ENCODE data around the gene EFCAB11. TPM values are rescaled to one million over a fixed set of nuclear protein-coding genes. Genes with fewer than 3 reads are reported as not detected.

EFCAB11 gene
- total and polyA plus RNA-seq, 2 experiments from 2014 or later: 7.2 to 10.8 TPM

GRCh38 chr14:89915114-89915878 lies 39.2 kb downstream of the EFCAB11 start:
- TF ChIP-seq CTCF (IDR thresholded peaks at IDR 0.05; ENCODE audit: poor library complexity) (peak; percentile 90), EZH2 (IDR thresholded peaks at IDR 0.05; ENCODE audit: borderline replicate concordance) (no peak)
- H2AFZ ChIP-seq: no peak overlapping the region
- peaks cover 22% of the 10 kb centered on the region for H3K4me1 ChIP-seq (ENCODE audit: insufficient read depth)
- no peaks in the 10 kb centered on the region for H3K27me3 ChIP-seq
- no peaks in the 10 kb centered on the region for H3K79me2 ChIP-seq
- H3K36me3 ChIP-seq (replicated peaks; ENCODE audit: insufficient read depth, low read depth): no peaks in the 10 kb centered on the region
- H3K4me3 ChIP-seq: no peak overlapping the region
- peak; percentile 82 for DNase-seq (ENCODE audit: low spot score)
- no peak overlapping the region for H3K27ac ChIP-seq
- WGBS (ENCODE audit: low lambda C conversion rate, missing lambda C conversion rate): 25% methylated on average over 6 of the region's 6 CpGs
- H4K20me1 ChIP-seq (ENCODE audit: insufficient read depth, poor library complexity, severe bottlenecking): no peaks in the 10 kb centered on the region
- peak overlapping the region; percentile 16 for H3K4me2 ChIP-seq
- H3K9me3 ChIP-seq (ENCODE audit: low read depth): no peaks in the 10 kb centered on the region
- H3K9me2 ChIP-seq (replicated peaks; ENCODE audit: insufficient read depth): no peaks in the 10 kb centered on the region

GRCh38 chr14:89912667-89913211 lies 41.8 kb downstream of the EFCAB11 start:
- H3K27me3 ChIP-seq: no peaks in the 10 kb centered on the region
- WGBS (ENCODE audit: low lambda C conversion rate, missing lambda C conversion rate): 49% methylated on average over 9 of the region's 9 CpGs
- peaks cover 25% of the 10 kb centered on the region for H3K4me1 ChIP-seq (ENCODE audit: insufficient read depth)
- TF ChIP-seq EZH2 (IDR thresholded peaks at IDR 0.05; ENCODE audit: borderline replicate concordance): no peak
- TF ChIP-seq CTCF (IDR thresholded peaks at IDR 0.05; ENCODE audit: poor library complexity): no peak
- H3K79me2 ChIP-seq: no peaks in the 10 kb centered on the region
- H3K36me3 ChIP-seq (replicated peaks; ENCODE audit: insufficient read depth, low read depth): no peaks in the 10 kb centered on the region
- H3K27ac ChIP-seq: peak overlapping the region; percentile 87
- no peaks in the 10 kb centered on the region for H4K20me1 ChIP-seq (ENCODE audit: insufficient read depth, poor library complexity, severe bottlenecking)
- no peaks in the 10 kb centered on the region for H3K9me2 ChIP-seq (replicated peaks; ENCODE audit: insufficient read depth)
- H3K4me3 ChIP-seq: no peak overlapping the region
- no peaks in the 10 kb centered on the region for H3K9me3 ChIP-seq (ENCODE audit: low read depth)
- no peak overlapping the region for H3K4me2 ChIP-seq
- DNase-seq (ENCODE audit: low spot score): peak; percentile 84
- H2AFZ ChIP-seq: no peak overlapping the region

- 49% methylated on average over 2 of the region's 2 CpGs for WGBS (ENCODE audit: low lambda C conversion rate, missing lambda C conversion rate)
Observed at GRCh38 chr14:89912221-89912620, 42.3 kb downstream of the EFCAB11 start.

More at GRCh38 chr14:89912221-89912620, 42.3 kb downstream of the EFCAB11 start:
- Histone ChIP-seq H3K9me3 (ENCODE audit: low read depth) (no peaks in the 10 kb centered on the region), H2AFZ (no peak overlapping the region), H3K9me2 (replicated peaks; ENCODE audit: insufficient read depth) (no peaks in the 10 kb centered on the region), H3K4me1 (ENCODE audit: insufficient read depth) (peaks cover 25% of the 10 kb centered on the region), H3K4me3 (no peak overlapping the region), H3K36me3 (replicated peaks; ENCODE audit: insufficient read depth, low read depth) (no peaks in the 10 kb centered on the region), H3K79me2 (no peaks in the 10 kb centered on the region), H3K27me3 (no peaks in the 10 kb centered on the region), H3K4me2 (peak overlapping the region; percentile 66), H3K27ac (peak overlapping the region; percentile 87), H4K20me1 (ENCODE audit: insufficient read depth, poor library complexity, severe bottlenecking) (no peaks in the 10 kb centered on the region)
- no peak for DNase-seq (ENCODE audit: low spot score)
- no peak for TF ChIP-seq CTCF (IDR thresholded peaks at IDR 0.05; ENCODE audit: poor library complexity)
- TF ChIP-seq EZH2 (IDR thresholded peaks at IDR 0.05; ENCODE audit: borderline replicate concordance): no peak
- TF ChIP-seq EZH2phosphoT487 (IDR thresholded peaks at IDR 0.05; ENCODE audit: low read depth, severe bottlenecking, unreplicated experiment): no peak

Measured in hepatocyte (in vitro differentiated cells).